Upper lobe of left lung (tissue), 4 donors: ENCODE data around the gene WDR47.

Experiments
- CTCF ChIP-seq, 6 experiments: fragments of 450-650 bp in 4 of 6; fragments of 200-600 bp in 2 of 6; sonication (generic) in 2 of 6; IDR thresholded peaks; one replicate each; pipeline ENCODE4 v1.5.1; 2016 to 2019; ENCODE audit warnings: antibody characterized with exemption in 6 of 6
- EP300 ChIP-seq, 4 donors: sonication (generic); formaldehyde crosslinking; IDR thresholded peaks; one replicate each; pipeline ENCODE4 v1.5.1; 2017; ENCODE audit warnings: antibody characterized with exemption in 4 of 4, control low read depth in 2 of 4
- POLR2A ChIP-seq, 4 donors: fragments of 450-650 bp; IDR thresholded peaks; one replicate each; pipeline ENCODE4 v1.5.1; 2016 to 2017; ENCODE audit warnings: antibody characterized with exemption in 4 of 4, mild to moderate bottlenecking in 2 of 4

DNA sequence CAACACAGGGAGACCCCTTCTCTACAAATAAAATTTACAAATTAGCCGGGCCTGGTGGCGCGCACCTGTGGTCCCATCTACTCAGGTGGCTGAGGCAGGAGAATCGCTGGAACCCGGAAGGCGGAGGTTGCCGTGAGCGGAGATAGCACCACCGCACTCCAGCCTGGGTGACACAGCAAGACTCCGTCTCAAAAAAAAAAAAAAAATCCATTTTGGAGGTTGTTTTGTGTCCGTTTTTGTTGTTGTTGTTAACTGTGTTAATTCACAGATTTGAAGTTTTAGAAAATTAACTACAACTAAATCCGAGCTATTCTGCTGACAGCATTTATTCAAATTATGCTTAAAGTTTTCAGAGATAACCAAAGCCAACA is 79.2 kb downstream of the WDR47 start:
- no peak for TF ChIP-seq CTCF (IDR thresholded peaks at IDR 0.05)
- TF ChIP-seq EP300 (IDR thresholded peaks at IDR 0.05) = no peak
- no peak for TF ChIP-seq POLR2A (IDR thresholded peaks at IDR 0.05)
